ENCODE data around the gene INO80B.

DNA sequence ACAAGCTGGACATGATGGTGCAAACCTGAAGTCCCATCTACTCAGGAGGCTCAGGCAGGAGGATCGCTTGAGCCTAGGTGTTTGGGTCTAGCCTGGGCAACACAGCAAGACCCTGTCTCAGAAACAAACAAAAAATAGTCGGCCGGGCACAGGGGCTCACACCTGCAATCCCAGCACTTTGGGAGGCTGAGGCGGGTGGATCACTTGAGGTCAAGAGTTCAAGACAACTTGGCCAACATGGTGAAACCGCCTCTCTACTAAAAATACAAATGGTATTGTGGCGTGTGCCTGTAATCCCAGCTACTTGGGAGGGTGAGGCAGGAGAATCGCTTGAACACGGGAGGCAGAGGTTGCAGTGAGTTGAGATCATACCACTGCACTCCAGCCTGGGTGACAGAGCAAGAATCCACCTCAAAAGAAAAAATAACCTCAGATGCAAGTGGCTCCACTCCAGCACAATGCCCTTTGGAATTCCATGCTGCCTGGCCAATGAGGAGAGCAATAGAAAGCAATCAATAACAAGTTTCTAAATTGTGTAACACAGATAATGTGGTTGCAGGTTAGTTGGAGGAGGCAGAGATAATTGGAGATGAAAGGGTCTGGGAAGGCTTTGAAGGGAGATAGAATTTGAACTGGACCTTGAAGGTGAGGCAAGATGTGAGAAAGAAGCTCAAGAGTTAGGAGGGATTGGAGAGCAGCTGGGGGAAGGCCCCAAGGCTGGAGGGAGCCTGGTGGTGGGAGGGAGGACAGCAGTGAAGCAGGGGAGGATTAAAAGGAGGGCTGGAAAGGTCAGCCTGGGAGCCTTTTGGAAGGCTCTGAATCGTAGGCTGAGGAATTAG is 34.0 kb downstream of the INO80B start:
- TF ChIP-seq, protein P1, sequence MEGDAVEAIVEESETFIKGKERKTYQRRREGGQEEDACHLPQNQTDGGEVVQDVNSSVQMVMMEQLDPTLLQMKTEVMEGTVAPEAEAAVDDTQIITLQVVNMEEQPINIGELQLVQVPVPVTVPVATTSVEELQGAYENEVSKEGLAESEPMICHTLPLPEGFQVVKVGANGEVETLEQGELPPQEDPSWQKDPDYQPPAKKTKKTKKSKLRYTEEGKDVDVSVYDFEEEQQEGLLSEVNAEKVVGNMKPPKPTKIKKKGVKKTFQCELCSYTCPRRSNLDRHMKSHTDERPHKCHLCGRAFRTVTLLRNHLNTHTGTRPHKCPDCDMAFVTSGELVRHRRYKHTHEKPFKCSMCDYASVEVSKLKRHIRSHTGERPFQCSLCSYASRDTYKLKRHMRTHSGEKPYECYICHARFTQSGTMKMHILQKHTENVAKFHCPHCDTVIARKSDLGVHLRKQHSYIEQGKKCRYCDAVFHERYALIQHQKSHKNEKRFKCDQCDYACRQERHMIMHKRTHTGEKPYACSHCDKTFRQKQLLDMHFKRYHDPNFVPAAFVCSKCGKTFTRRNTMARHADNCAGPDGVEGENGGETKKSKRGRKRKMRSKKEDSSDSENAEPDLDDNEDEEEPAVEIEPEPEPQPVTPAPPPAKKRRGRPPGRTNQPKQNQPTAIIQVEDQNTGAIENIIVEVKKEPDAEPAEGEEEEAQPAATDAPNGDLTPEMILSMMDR (IDR thresholded peaks at IDR 0.05), result no peak
- TF ChIP-seq POLR2A (IDR thresholded peaks at IDR 0.05), result no peak

Data from uterus (tissue), 2 donors.